ENCODE data around the gene OPCML. TPM values are rescaled to one million over a fixed set of nuclear protein-coding genes. Genes with fewer than 3 reads are reported as not detected.

Gene OPCML
- total RNA-seq, 1 experiment from 2014 or later = not detected

DNA sequence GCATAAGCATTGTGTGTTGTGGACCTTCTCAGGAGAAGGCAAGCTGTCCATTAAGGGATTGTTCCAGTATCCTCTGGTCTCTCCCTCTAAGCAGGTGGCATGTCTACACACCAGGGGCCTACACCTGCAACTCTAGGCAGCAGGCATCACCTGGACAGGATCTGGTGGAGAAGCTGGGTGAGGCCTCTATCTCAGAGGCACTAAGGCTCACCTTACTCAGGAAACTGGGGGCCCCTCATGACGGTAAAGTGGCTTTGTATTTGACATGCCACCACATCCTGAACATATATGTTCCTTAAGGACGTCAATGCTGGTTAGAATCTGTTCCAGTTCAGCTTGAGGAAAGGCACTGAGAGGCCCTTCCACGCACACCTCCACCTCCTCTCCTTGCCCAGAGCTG is 891.3 kb downstream of the OPCML start:
- no peak for DNase-seq (ENCODE audit: low read depth)

DNA sequence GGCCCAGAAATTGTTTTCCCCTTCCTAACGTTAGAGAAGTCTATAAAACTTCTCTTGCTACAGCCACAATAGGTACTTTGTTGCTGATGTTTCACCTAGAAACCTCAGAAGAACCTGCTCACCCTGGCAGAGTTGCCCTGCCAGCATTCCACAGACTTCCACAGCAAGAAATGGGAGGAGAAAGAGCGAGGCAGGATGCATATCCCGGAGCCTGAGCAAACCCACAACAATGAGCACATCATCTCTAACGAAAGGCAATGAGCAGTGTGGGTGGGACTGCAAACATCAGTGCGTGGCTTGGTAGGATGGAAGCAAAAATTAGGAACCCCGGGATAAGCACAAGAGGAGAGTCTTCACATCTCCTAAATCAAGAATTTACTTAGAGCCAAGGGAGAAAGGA is 892.3 kb downstream of the OPCML start:
- no peak for DNase-seq (ENCODE audit: low read depth)

DNA sequence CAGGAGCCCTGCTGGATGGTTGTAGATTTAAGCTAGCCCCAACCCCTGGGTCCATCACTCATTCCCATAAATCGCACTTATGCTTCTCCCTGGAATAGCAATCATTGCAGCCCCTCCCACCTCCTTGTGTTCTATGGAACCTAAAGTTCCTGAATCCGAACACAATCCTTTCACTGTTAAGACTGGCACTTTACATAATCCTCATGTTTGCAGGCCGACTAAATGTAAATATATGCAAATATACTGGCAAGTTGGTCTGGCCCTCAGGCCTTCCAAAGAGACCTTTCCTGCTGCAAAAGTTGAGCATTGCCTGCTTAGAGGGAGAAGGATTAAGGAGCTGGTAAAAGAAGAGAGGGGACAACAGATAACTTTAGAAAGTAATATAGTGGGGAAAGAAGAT is 892.9 kb downstream of the OPCML start:
- no peak for DNase-seq (ENCODE audit: low read depth)

DNA sequence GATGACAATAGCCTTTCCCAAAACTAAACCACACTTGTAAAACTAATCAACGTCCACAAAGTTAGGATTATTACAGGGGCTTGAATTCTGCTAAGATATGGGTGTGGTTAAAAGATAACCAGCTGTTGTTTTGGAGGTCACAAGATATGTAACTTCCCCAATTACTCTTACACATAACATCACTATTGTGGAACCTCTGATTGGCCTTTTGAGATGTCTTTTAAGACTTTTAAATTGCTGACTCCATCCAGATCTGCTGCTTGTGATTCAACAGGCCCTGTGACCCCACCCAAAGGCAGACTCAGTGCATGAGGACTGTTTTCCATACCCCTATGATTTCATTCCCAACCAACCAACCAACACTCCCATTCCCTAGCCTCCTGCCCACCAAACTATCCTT is 893.9 kb downstream of the OPCML start:
- DNase-seq (ENCODE audit: low read depth) = peak; percentile 8

DNA sequence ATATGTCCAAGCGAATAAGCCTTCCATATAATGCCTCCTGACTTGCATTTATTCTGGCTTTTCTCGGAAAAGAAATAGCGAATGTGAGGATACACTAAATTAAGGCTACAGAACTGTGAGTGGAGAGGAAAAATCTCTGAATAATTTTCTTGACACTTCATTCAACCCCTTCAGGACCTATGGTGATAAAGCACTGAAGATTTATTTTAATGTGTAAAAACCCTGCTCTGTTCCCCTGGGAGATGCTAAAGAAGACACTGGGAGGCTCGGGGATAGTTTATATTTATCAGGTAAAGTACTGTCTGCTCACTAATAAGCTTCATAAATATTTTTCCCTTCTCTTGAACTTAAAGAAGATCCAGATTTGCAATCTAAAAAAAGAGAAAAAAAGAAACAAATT is 895.8 kb downstream of the OPCML start:
- DNase-seq (ENCODE audit: low read depth) = no peak

DNA sequence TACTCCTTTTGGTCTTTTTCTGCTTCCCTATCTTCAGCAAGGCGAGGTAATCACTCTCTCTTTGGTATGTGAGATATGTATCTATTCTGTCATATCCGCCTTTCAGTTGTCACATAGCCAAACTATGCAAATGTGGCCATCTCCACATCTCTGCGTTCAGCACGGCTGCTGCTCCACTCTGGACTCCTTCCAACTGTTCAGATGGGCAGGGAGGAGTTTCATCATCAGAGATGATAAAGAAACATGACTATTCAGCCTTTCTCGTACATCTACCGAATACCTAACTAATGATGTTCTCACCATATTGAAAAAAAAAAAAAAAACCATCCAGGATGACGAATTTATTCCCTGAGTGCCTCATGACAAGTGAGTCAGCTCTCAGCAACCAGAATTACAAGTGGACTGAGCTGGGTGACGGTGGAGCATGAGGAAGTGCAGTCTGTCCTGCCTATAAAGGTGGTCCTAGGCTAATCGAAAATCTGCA is 899.6 kb downstream of the OPCML start:
- peak; percentile 94 for DNase-seq (ENCODE audit: low read depth)

DNA sequence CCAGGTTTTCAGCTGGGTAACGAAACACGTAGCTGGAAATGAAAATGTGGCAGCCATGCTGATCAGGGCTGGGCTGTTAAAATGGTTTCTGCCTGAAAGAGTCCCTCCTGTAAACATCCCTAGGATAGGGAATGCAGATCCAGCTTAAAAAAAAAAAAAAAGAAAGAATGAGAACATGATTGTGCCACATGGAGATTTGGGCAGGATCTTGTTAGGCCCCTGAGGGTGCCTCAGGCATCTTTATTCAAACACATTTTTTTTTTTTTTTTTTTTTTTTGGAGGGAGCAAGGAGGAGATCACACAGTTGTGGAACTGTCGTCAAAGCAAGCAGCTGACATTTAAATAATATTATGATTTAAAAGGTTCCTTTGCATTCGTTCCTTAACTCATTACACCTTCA is 900.3 kb downstream of the OPCML start:
- DNase-seq (ENCODE audit: low read depth) = no peak

DNA sequence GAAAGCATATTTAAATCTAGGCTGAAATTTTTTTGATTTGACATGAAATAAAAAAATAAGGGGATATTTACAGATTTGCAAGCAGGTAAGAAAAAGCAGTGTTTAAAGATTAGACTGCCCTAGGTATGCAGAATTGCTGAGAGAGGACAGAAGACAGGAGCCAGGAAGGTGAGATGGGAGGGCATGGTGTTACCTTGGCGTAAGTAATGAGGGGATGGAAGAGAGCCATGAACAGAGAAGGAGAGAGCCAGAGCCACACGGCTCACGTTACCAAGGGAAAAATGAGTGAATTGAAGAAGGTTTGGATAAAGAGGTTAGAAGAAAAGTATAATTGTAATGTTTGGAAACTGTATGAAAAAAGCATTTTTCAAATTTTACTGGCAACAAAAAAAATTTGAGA is 904.3 kb downstream of the OPCML start:
- no peak for DNase-seq (ENCODE audit: low read depth)

DNA sequence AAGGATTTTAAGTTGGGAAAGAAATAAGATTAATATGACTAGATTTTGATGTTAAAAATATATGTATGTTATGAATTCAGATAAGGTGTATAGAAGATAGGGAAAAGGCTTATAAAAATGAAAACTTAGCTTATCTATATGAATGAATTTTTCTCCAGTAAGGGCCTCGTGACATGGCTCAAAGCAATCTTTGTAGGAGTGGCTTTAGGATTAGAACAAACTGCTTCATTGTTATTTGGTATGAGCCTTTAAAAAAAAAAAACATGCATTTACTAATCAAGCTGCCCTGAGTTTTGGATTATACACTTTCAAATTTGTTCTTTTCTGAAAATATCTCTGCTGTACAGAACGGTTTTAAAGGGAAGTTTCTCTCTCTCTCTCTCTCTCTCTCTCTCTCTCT is 905.9 kb downstream of the OPCML start:
- DNase-seq (ENCODE audit: low read depth) = no peak

DNA sequence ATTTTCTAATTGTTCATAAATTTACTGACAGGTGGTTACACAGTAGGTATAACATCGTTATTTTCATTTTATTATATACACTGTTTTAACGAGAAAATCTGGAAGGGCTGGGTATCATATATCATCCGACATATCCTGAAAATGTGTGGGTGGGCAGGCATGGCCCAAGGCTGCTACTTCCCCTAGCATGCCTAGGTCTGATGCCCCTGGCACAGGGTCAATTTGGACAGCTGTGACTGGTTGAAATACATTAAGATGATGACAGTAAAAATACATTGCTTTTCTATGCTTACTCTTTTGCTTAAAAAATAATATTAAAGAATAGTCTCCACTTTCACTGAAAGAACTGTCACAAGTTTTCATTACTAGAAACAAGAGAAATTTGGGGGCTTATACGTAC is 908.8 kb downstream of the OPCML start:
- DNase-seq (ENCODE audit: low read depth) = peak; percentile 38

DNA sequence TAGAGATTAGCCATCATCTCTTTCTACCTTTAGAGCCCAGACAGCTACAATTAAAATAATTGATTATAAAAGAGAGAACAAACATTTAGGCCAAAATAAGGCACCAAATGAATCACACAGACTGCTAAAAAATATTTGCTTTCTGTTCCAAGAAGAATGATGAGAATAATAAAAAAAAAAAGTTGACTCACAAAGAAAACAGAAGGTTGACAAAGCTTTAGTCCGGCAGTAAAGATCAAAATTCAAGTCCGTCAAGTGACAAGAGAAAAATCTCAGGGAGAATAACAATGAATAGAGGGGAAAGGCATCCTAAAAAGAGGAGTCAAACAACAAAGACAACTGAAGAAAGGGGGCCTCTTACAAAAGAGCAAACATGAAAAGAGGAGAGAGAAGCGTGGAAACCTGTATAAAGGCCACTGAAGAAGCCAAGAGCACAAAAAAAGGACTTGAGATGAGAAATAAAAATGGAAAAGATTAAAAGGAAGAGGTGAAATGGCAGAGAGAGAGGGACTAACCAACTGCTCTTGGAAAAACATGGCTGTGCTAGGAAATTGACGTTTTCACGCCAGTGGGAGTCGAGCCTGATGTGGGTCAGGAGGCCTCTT is 910.2 kb downstream of the OPCML start:
- no peak for DNase-seq (ENCODE audit: low read depth)

DNA sequence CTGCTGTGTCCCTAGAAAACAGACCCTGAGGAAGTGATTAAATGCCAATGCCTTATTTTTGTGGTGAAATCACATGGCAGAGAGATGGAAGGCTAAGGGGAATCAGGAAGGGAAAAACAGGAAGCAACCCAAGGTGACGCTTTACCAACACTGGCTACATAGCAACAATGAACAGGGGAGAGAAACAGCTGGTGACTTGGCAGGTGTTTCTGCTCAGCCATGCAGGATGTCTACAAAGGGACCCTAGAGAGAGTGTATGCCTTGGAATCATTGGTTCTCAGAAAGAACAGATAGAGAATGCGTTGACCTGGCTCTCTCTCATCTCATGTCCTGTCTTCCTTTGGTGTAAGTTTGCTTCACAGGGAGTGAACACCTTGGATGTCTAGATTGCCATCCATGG is 911.9 kb downstream of the OPCML start:
- DNase-seq (ENCODE audit: low read depth) = no peak

DNA sequence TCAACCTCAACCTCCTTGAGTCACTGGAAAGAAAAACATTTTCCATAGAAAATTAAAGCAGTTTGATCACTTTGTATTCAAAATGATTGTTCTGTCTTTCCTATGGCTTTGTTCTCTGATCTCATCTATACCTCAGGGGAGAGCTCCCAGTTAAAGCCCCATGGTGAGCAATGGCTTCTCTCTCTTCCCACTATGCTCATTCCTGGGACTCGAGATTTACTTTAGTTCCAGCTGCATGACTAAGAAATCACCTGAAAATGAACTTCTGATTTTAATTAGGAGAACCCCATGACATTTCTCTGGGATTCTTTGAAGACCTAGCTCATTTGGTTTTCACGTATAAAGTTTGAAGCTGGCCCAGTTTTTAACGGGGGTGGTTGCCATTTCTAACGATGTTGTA is 921.5 kb downstream of the OPCML start:
- DNase-seq (ENCODE audit: low read depth) = no peak

DNA sequence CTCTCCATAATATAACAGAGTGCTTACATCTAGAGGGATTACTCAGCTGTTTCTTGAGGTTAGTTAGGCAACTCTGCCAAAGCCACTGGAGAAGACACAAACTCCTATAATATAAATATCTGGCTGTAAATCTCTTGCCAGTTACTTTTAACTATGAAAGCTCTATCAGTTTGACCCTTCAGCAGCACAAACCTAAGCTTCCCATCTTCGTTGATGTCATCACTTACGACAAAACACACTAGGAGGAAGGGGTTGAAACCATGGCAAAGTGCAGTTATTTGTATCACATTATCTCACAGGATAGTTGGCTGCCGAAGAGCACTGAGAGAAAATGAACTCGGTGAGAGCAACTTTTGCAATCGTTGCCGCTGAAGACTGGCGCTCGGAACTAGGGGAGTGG is 922.1 kb downstream of the OPCML start:
- peak; percentile 15 for DNase-seq (ENCODE audit: low read depth)

DNA sequence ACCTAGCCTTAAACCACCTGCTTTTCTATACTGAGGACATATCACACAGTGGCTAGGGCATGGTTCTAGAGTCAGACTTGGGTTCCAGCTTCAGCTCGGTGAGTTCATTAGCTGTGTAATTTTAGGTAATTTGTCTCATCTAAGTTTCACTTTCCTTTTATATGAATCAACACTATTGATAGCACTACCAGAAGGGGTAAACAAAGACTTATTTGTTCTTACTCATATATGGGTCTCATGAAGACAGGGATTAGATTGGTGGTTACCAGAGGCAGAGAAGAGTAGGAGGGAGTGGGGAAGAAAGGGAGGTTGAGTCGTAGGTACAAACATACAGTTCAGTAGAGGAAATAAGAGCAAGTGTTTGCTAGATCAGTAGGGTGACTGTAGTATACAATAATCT is 924.7 kb downstream of the OPCML start:
- DNase-seq (ENCODE audit: low read depth) = no peak

DNA sequence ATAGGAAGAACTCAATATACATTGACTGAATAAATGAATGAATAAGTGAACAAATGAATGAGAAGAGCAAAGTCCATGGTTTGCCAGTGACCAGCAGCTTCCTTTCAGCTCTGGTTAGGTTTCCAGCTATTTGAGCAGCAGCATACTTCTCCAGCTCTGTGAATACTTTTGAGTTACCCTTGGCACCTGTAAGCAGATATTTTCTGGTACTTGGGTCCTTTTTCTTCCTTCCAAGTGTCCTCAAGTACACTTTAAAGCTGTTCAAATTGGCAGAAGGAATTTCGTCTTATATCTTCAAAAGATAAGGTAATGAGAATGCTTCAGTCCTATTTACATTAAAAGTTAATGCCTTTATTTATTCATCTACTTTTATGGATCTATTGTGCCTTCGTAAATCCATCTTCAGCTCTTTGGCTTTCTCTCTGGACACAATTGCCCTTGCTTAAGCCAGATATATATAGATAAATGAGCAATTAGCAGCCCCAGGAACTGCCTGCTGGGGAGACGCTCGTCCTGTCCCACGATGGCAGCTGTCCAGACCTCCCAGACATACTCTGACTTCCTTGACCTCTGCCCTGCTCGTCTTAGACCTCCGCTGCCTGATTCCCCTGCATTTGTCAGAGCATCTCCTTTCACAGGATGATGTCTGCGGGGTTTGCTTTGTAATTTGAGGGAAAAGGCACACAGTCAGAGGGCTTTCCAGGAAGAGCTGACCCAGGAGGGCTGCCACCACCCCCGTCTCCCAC is 926.3 kb downstream of the OPCML start:
- DNase-seq (ENCODE audit: low read depth) = no peak

DNA sequence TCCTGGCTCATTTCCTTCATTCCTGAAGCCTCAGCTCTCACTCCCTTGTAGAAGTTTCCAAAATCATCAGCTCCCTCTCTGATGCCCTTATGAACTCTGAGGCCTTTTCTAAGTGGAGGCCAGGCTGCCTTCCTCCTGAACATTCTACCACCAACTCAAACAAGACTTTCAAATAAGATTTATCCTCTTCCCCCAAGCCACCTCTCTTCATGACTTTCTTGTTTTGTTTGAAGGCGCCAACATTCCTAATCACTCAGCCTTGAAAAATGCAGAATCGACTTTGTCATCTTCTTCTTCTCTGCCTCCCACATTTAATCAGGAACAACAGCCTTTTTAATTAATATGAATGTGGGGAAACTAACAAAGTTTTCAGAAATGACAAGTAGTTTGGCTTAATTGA is 927.9 kb downstream of the OPCML start:
- peak; percentile 47 for DNase-seq (ENCODE audit: low read depth)

DNA sequence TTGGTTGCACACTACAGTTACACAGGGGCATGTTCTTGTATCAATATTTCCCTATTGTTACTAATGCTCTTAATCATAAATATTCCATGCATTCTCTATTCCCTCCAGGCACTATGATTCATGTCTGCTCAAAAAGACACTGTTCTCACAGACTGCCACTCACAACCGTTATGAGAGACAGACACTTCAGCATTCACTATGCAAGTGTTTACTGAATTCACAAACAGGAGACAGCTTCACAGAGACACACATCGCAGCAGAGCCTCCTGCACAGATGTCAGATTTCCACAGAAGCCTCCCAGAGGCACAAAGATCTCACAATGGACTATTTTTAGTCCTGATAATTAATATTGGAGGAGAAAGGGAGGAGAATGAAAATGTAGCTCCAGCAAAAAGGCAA is 930.4 kb downstream of the OPCML start:
- DNase-seq (ENCODE audit: low read depth) = no peak

DNA sequence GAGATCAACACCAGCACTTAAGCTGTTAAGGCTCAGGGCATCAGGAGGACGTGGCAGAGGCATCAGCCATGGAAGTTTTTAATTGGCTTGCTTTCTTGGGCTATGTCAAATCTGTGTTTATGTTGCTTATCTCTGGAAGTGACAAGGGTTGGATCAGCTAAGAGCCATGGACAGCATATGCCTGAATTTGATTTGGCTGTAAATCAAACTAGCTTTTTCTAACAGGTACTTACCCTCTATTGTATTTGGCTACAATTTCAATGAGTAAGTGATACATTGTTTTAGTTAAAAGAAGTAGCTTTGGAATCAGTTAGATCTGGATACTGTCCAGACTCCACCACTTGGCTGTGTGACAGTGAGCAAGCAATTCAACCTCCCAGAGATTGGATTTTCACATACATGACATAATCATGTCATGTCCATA is 936.6 kb downstream of the OPCML start:
- DNase-seq (ENCODE audit: low read depth) = no peak

DNA sequence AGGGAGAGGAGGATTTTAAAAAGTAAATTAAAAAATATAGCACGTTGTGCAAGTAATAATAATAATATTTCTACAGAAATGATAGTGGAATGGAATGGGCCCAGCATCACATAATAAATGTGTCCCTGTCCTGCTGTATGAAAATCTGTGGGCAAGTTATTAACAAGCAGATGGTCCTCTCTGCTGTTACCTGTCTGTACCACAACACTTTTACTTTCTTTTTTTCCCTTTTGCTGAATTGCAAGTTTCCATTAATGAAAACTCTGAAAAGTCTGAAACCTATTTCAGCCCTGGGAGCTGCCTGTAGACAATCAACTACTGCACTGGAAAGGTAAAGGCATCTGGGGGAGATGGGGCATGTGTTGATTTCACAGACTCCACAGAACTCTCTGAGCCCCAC is 937.1 kb downstream of the OPCML start:
- DNase-seq (ENCODE audit: low read depth) = no peak

DNA sequence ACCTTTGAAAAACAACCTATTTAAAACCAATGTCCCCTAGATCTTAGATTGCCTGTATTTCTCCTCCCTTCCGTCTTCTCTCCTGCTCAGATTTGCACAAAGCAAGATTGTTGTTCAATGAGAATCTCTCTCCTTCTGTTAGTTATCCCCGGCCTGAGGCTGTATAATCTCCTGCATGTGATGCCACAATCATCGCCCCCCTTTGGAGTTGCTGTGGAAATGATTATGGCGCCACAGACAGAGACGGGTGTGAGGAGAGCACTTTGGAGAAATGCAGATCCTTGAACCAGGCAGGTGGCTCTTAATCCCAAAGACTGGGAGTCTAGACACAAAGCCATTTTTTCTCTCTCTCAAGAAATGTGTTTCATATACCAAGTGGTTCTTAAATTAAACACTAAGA is 941.3 kb downstream of the OPCML start:
- no peak for DNase-seq (ENCODE audit: low read depth)

DNA sequence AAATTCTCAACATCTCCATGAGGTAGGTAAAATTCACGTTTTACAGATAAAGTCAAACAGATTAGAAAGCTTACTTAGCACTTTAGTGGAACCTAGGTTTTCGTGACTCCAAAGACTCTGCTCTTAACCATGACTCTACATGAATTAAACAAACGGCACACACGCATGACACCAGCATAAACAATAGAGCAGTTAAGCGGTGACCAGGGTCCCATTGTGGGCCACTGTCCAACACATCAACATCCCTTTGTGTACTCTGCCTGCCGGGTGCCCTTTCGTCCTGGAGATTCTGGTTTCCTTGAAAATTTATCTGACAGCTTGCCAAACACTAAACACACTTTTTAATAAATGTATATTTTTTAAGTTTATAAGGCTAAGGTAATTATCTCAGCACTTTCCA is 941.7 kb downstream of the OPCML start:
- DNase-seq (ENCODE audit: low read depth) = no peak

DNA sequence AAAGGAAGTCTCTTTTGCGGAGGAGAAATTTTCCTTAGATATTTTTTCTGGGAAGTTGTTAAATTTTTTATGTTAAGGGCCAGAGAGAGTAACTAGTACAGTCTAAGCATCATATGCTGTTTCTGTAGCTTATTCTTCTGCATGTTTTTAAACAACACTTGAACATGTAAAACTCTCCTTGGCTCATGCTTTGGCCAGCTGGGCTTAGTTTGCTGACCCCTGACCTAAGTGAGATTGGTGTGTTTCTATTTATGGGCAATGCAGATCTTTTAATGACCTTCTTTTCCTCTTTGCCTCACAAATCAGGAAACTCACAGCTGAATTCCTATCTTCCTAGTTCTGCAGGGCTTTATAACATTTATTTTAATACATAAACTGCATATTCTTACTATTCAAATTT is 942.5 kb downstream of the OPCML start:
- no peak for DNase-seq (ENCODE audit: low read depth)

DNA sequence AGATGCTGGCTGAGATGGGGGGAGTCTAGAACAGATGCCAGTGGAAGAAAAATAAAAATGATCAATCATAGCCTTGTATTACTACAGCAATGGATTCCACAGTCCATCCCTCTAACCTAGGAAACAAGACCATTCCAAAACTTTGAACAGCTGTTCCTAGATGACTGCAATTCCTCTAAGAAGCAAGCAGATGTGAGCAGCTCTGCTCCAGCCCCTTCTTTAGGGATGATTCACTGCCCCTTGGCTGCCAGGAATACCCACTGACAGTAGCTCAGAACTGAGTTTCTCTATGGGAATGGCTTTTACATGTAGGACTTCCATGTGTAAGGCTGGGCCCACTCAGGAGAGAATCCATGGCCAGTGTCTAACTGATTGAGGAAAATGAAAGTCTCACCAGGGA is 943.9 kb downstream of the OPCML start:
- DNase-seq (ENCODE audit: low read depth) = peak; percentile 72

All from LHCN-M2 (cell line).